ENCODE data around the gene RBM22.

The RBM22 gene

GRCh38 chr5:150672237-150672883 lies 28.5 kb downstream of the RBM22 start:
- peak; percentile 49 for DNase-seq (ENCODE audit: low spot score)

GRCh38 chr5:150671509-150672236 lies 29.2 kb downstream of the RBM22 start:
- DNase-seq (ENCODE audit: low spot score): no peak

GRCh38 chr5:150670948-150671310 lies 29.9 kb downstream of the RBM22 start:
- no peak for DNase-seq (ENCODE audit: low spot score)

- no peak for DNase-seq (ENCODE audit: low spot score)
Measured at GRCh38 chr5:150670275-150670947, 30.5 kb downstream of the RBM22 start.

GRCh38 chr5:150665044-150665443 lies 35.8 kb downstream of the RBM22 start:
- DNase-seq (ENCODE audit: low spot score): no peak

- DNase-seq (ENCODE audit: low spot score): no peak
Measured at GRCh38 chr5:150663936-150664335, 36.9 kb downstream of the RBM22 start.

- no peak for DNase-seq (ENCODE audit: low spot score)
Measured at GRCh38 chr5:150662731-150663516, 37.9 kb downstream of the RBM22 start.

- no peak for DNase-seq (ENCODE audit: low spot score)
Measured at GRCh38 chr5:150661821-150662596, 38.9 kb downstream of the RBM22 start.

GRCh38 chr5:150661086-150661485 lies 39.8 kb downstream of the RBM22 start, which contains the start of gene MYOZ3:
Gene MYOZ3, plus strand, starts transcription at chr5:150661251. Its CDS starts 1,691 bp downstream, at chr5:150662942.
- DNase-seq (ENCODE audit: low spot score): no peak

GRCh38 chr5:150660108-150660831 lies 40.6 kb downstream of the RBM22 start:
- DNase-seq (ENCODE audit: low spot score): no peak

GRCh38 chr5:150659360-150660107 lies 41.3 kb downstream of the RBM22 start:
- DNase-seq (ENCODE audit: low spot score): no peak

GRCh38 chr5:150658699-150659265 lies 42.1 kb downstream of the RBM22 start:
- no peak for DNase-seq (ENCODE audit: low spot score)

GRCh38 chr5:150658121-150658520 lies 42.7 kb downstream of the RBM22 start:
- no peak for DNase-seq (ENCODE audit: low spot score)

- peak; percentile 87 for DNase-seq (ENCODE audit: low spot score)
Measured at GRCh38 chr5:150656191-150657132, 44.4 kb downstream of the RBM22 start.

- no peak for DNase-seq (ENCODE audit: low spot score)
Measured at GRCh38 chr5:150655221-150655620, 45.6 kb downstream of the RBM22 start.

GRCh38 chr5:150653762-150654556 lies 46.9 kb downstream of the RBM22 start:
- DNase-seq (ENCODE audit: low spot score): no peak

GRCh38 chr5:150653145-150653761 lies 47.6 kb downstream of the RBM22 start:
- no peak for DNase-seq (ENCODE audit: low spot score)
